GM18505 (cell line): Measurements from ENCODE around the gene GPD2.

Experiments
- ATAC-seq: cut with Tn5 transposase; IDR thresholded peaks from one replicate; pipeline ENCODE4 v1.9.1; 2021; ENCODE audit not compliant: unreplicated experiment
- POLR2A ChIP-seq: IDR thresholded peaks from 4 replicates; pipeline ENCODE4 v1.6.1; 2011; ENCODE audit warnings: borderline replicate concordance; ENCODE audit not compliant: insufficient read depth, insufficient read length; ENCODE audit errors: extremely low read depth

GPD2 gene

GRCh38 chr2:156619021-156619539 is 182.9 kb downstream of the GPD2 start:
- TF ChIP-seq POLR2A: no peak
- no peak for ATAC-seq

- no peak for TF ChIP-seq POLR2A
- no peak for ATAC-seq
Measured at GRCh38 chr2:156622491-156622890, 186.3 kb downstream of the GPD2 start.

- ATAC-seq: no peak
- no peak for TF ChIP-seq POLR2A
Measured at GRCh38 chr2:156625360-156626170, 189.4 kb downstream of the GPD2 start.

GRCh38 chr2:156626931-156627330 is 190.8 kb downstream of the GPD2 start:
- no peak for TF ChIP-seq POLR2A
- no peak for ATAC-seq

GRCh38 chr2:156630579-156631337 is 194.6 kb downstream of the GPD2 start:
- ATAC-seq: no peak
- no peak for TF ChIP-seq POLR2A

- no peak for TF ChIP-seq POLR2A
- ATAC-seq: no peak
Measured at GRCh38 chr2:156635646-156636045, 199.5 kb downstream of the GPD2 start.
